ENCODE results near the gene YJEFN3.

Gene YJEFN3

GRCh38 chr19:19517235-19517619 is 11.5 kb upstream of the YJEFN3 start:
- Histone ChIP-seq H3K9ac (ENCODE audit: low read length) (no peak overlapping the region), H3K4me1 (ENCODE audit: control insufficient read depth, insufficient read depth, low read length) (peaks cover 5% of the 10 kb centered on the region), H3K27ac (ENCODE audit: low read depth, low read length) (no peak overlapping the region)

GRCh38 chr19:19520989-19521388 is 7.7 kb upstream of the YJEFN3 start:
- Histone ChIP-seq H3K4me3 (ENCODE audit: low read length) (no peak overlapping the region), H3K9ac (ENCODE audit: low read length) (no peak overlapping the region), H3K36me3 (ENCODE audit: control insufficient read depth, insufficient read depth, low read length) (peaks cover 3% of the 10 kb centered on the region), H3K27ac (ENCODE audit: low read depth, low read length) (no peak overlapping the region), H3K27me3 (ENCODE audit: control insufficient read depth, insufficient read depth, low read length) (no peaks in the 10 kb centered on the region), H3K4me1 (ENCODE audit: control insufficient read depth, insufficient read depth, low read length) (no peaks in the 10 kb centered on the region)

More at GRCh38 chr19:19517235-19517619, 11.5 kb upstream of the YJEFN3 start:
- Histone ChIP-seq H3K27me3 (ENCODE audit: control insufficient read depth, insufficient read depth, low read length) (no peaks in the 10 kb centered on the region), H3K4me3 (ENCODE audit: low read length) (no peak overlapping the region), H3K36me3 (ENCODE audit: control insufficient read depth, insufficient read depth, low read length) (peaks cover 3% of the 10 kb centered on the region)

GRCh38 chr19:19523177-19523576 is 5.5 kb upstream of the YJEFN3 start:
- peaks cover 3% of the 10 kb centered on the region for H3K36me3 ChIP-seq (ENCODE audit: control insufficient read depth, insufficient read depth, low read length)
- no peaks in the 10 kb centered on the region for H3K4me1 ChIP-seq (ENCODE audit: control insufficient read depth, insufficient read depth, low read length)
- H3K9ac ChIP-seq (ENCODE audit: low read length) = no peak overlapping the region

GRCh38 chr19:19524053-19524452 is 4.7 kb upstream of the YJEFN3 start:
- no peaks in the 10 kb centered on the region for H3K27me3 ChIP-seq (ENCODE audit: control insufficient read depth, insufficient read depth, low read length)
- no peak overlapping the region for H3K9ac ChIP-seq (ENCODE audit: low read length)
- no peak overlapping the region for H3K27ac ChIP-seq (ENCODE audit: low read depth, low read length)
- H3K4me3 ChIP-seq (ENCODE audit: low read length) = no peak overlapping the region
- H3K4me1 ChIP-seq (ENCODE audit: control insufficient read depth, insufficient read depth, low read length) = no peaks in the 10 kb centered on the region
- peaks cover 3% of the 10 kb centered on the region for H3K36me3 ChIP-seq (ENCODE audit: control insufficient read depth, insufficient read depth, low read length)

More at GRCh38 chr19:19523177-19523576, 5.5 kb upstream of the YJEFN3 start:
- no peak overlapping the region for H3K27ac ChIP-seq (ENCODE audit: low read depth, low read length)
- H3K4me3 ChIP-seq (ENCODE audit: low read length) = no peak overlapping the region
- H3K27me3 ChIP-seq (ENCODE audit: control insufficient read depth, insufficient read depth, low read length) = no peaks in the 10 kb centered on the region

- H3K27ac ChIP-seq (ENCODE audit: low read depth, low read length) = no peak overlapping the region
- H3K4me3 ChIP-seq (ENCODE audit: low read length) = no peak overlapping the region
- H3K27me3 ChIP-seq (ENCODE audit: control insufficient read depth, insufficient read depth, low read length) = no peaks in the 10 kb centered on the region
- H3K4me1 ChIP-seq (ENCODE audit: control insufficient read depth, insufficient read depth, low read length) = no peaks in the 10 kb centered on the region
- no peak overlapping the region for H3K9ac ChIP-seq (ENCODE audit: low read length)
- H3K36me3 ChIP-seq (ENCODE audit: control insufficient read depth, insufficient read depth, low read length) = no peaks in the 10 kb centered on the region
These were observed 2.9 kb upstream of the YJEFN3 start for GRCh38 chr19:19525611-19526380.

- H3K27me3 ChIP-seq (ENCODE audit: control insufficient read depth, insufficient read depth, low read length) = no peaks in the 10 kb centered on the region
- no peaks in the 10 kb centered on the region for H3K4me1 ChIP-seq (ENCODE audit: control insufficient read depth, insufficient read depth, low read length)
- no peak overlapping the region for H3K27ac ChIP-seq (ENCODE audit: low read depth, low read length)
- no peak overlapping the region for H3K9ac ChIP-seq (ENCODE audit: low read length)
- no peaks in the 10 kb centered on the region for H3K36me3 ChIP-seq (ENCODE audit: control insufficient read depth, insufficient read depth, low read length)
- no peak overlapping the region for H3K4me3 ChIP-seq (ENCODE audit: low read length)
These were observed 1.9 kb upstream of the YJEFN3 start for GRCh38 chr19:19526581-19527370.

GRCh38 chr19:19527371-19527656 is 1.4 kb upstream of the YJEFN3 start:
- Histone ChIP-seq H3K27me3 (ENCODE audit: control insufficient read depth, insufficient read depth, low read length) (no peaks in the 10 kb centered on the region), H3K9ac (ENCODE audit: low read length) (no peak overlapping the region), H3K4me3 (ENCODE audit: low read length) (no peak overlapping the region), H3K36me3 (ENCODE audit: control insufficient read depth, insufficient read depth, low read length) (no peaks in the 10 kb centered on the region), H3K4me1 (ENCODE audit: control insufficient read depth, insufficient read depth, low read length) (no peaks in the 10 kb centered on the region), H3K27ac (ENCODE audit: low read depth, low read length) (no peak overlapping the region)

GRCh38 chr19:19527674-19528625 is 761 bp upstream of the YJEFN3 start:
- H3K27me3 ChIP-seq (ENCODE audit: control insufficient read depth, insufficient read depth, low read length) = no peaks in the 10 kb centered on the region
- H3K4me1 ChIP-seq (ENCODE audit: control insufficient read depth, insufficient read depth, low read length) = peaks cover 2% of the 10 kb centered on the region
- no peak overlapping the region for H3K4me3 ChIP-seq (ENCODE audit: low read length)
- no peaks in the 10 kb centered on the region for H3K36me3 ChIP-seq (ENCODE audit: control insufficient read depth, insufficient read depth, low read length)
- no peak overlapping the region for H3K27ac ChIP-seq (ENCODE audit: low read depth, low read length)
- H3K9ac ChIP-seq (ENCODE audit: low read length) = no peak overlapping the region

- no peaks in the 10 kb centered on the region for H3K36me3 ChIP-seq (ENCODE audit: control insufficient read depth, insufficient read depth, low read length)
- H3K9ac ChIP-seq (ENCODE audit: low read length) = no peak overlapping the region
- no peaks in the 10 kb centered on the region for H3K27me3 ChIP-seq (ENCODE audit: control insufficient read depth, insufficient read depth, low read length)
- no peak overlapping the region for H3K4me3 ChIP-seq (ENCODE audit: low read length)
- H3K27ac ChIP-seq (ENCODE audit: low read depth, low read length) = no peak overlapping the region
- H3K4me1 ChIP-seq (ENCODE audit: control insufficient read depth, insufficient read depth, low read length) = peaks cover 2% of the 10 kb centered on the region
These were observed 1.2 kb downstream of the YJEFN3 start for GRCh38 chr19:19529783-19530422.

- Histone ChIP-seq H3K9ac (ENCODE audit: low read length) (no peak overlapping the region), H3K36me3 (ENCODE audit: control insufficient read depth, insufficient read depth, low read length) (no peaks in the 10 kb centered on the region), H3K4me3 (ENCODE audit: low read length) (no peak overlapping the region), H3K27me3 (ENCODE audit: control insufficient read depth, insufficient read depth, low read length) (no peaks in the 10 kb centered on the region), H3K4me1 (ENCODE audit: control insufficient read depth, insufficient read depth, low read length) (peaks cover 2% of the 10 kb centered on the region), H3K27ac (ENCODE audit: low read depth, low read length) (no peak overlapping the region)
These were observed 1.7 kb downstream of the YJEFN3 start for GRCh38 chr19:19530423-19530804.

- H3K4me1 ChIP-seq (ENCODE audit: control insufficient read depth, insufficient read depth, low read length) = peaks cover 2% of the 10 kb centered on the region
- no peak overlapping the region for H3K27ac ChIP-seq (ENCODE audit: low read depth, low read length)
- H3K27me3 ChIP-seq (ENCODE audit: control insufficient read depth, insufficient read depth, low read length) = no peaks in the 10 kb centered on the region
- no peaks in the 10 kb centered on the region for H3K36me3 ChIP-seq (ENCODE audit: control insufficient read depth, insufficient read depth, low read length)
- no peak overlapping the region for H3K9ac ChIP-seq (ENCODE audit: low read length)
- no peak overlapping the region for H3K4me3 ChIP-seq (ENCODE audit: low read length)
These were observed 2.2 kb downstream of the YJEFN3 start for GRCh38 chr19:19530889-19531288.

Measured in rectal smooth muscle tissue (tissue), 1 donor.